Measurements from ENCODE around the gene RINL.
A peak's percentile ranks its signal among the peaks of the same experiment; 100 is the strongest.
"Not testable (repeated sequence)": the region's sequence is repeated elsewhere in the genome, so short reads cannot be mapped to it uniquely, and the experiment has no call there.

RINL gene

DNA sequence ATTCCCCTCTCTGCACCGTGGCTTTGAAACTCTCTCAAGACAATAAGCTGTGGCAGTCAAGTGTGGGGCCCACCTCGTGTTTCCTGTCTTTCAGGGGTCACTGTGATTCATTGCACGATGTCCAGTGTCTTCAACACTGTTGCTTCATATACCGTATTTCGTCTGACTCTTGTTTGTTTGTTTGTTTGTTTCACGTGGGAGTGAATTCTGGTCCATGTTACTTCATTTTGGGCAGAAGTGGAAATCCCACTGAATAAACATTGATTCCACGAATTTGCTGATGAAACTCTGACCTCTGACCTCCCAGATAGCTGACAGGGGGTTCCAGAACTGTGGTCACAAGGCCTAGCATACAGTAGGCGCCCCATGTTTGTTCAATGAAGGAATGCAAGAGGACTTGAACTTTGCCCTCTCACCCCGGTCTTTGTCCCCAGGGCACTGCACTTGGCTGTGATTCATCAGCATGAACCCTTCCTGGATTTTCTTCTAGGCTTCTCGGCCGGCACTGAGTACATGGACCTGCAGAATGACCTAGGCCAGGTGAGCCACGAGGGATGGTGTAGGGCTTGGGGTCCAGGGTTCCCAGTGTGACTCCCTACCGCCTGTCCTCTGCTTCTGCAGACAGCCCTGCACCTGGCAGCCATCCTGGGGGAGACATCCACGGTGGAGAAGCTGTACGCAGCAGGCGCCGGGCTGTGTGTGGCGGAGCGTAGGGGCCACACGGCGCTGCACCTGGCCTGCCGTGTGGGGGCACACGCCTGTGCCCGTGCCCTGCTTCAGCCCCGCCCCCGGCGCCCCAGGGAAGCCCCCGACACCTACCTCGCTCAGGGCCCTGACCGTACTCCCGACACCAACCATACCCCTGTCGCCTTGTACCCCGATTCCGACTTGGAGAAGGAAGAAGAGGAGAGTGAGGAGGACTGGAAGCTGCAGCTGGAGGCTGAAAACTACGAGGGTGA lies 26.8 kb upstream of the RINL start:
- DNase-seq = peak; percentile 27 to 52 (median 44)

DNA sequence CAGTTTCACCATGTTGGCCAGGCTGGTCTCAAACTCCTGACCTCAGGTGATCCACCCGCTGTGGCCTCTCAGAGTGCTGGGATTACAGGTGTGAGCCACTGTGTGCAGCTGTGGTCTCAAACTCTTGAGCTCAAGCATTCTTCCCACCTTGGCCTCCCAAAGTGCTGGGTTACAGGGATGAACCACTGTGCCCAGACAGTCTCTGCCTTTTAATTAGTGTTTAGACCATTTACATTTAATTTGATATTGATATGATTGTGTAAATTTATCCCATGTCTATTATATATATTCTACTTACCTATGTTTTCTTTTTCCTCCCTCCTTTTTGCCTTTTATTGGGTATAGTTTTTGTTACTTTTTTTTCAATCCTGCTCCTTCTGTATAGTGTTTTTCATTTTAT lies 23.6 kb upstream of the RINL start:
- no peak for DNase-seq

DNA sequence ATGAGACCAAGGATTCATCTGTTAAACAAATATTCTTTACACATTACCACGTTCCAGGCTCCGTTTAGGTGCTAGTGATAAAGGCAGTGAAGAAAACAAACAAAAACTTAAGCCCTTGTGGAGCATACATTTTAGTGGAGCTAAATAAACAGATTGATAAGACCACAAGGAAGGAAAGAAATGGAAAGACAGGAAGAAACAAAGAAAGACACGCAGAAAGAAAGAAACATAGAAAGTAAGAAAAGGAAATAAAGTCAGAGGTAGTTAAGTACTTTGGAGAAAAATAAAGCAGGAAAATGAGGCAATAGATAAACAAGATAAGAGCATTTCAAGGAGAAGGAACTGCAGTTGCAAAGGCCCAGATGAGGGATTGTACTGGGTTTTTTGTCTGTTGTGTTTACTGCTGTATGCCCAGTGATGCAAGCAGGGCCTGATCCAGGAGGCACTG lies 22.7 kb upstream of the RINL start:
- DNase-seq = peak in 2 of 3 donors; percentile 27 to 33

DNA sequence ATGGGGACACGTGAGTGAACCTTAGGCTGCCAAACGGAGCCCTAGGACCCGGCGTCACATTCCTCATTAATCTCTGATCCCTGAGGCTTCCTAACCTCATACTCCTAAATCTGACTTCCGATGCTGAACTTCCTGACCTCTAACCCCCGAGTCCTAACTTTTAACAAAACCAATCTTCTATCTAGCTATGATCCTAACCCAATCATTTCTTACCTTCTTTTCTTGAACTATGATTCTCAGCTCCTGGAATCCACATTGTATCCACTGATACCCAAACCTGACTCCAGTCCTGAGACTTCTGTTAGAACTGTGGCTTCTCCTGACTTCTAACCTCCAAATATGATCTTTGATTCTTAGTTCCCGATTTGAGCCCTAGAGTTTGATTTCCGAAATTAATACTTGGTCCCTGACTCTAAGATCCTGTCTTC lies 22.1 kb upstream of the RINL start:
- DNase-seq = peak in 2 of 3 donors; percentile 72 to 76

DNA sequence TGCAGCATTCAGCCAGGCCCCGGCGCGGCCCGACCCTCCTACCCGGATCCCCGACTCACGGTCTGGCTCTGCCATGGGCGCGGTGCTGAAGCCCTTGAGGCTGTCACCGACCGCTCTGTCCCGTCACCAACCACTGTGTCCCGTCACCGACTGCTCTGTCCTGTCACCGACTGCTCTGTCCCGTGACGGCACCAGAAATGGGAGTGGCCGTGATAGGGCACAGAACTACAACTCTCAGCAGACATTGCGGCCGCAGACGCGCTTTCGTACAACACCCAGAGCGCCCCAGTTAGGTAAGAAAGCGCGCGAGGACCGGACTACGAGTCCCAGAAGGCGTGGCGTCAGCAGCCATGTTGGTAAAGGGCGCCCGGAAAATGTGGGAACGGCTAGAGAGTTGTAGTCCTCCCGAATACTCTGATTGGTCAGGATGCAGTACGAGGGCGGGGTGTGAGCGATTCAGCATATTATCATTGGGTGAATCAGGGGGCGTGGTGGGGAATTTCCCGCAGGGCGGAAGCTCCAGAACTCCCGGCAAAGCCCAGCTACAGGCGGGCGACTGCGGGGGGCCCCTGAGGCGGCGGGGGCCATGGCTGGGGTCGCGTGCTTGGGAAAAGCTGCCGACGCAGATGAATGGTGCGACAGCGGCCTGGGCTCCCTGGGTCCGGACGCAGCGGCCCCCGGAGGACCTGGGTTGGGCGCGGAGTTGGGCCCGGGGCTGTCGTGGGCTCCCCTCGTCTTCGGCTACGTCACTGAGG lies 21.5 kb upstream of the RINL start, which contains the start of the genes NFKBIB and SIRT2:
Gene NFKBIB (plus strand): TSS at position 523 of the 755 bp plus-strand sequence. CDS start 64 bp downstream, at position 587.
Gene SIRT2 (minus strand): TSS at position 172 of the 755 bp plus-strand sequence. CDS start 97 bp downstream, at position 75.
- DNase-seq = peak; percentile 99 to 100 (median 100)

DNA sequence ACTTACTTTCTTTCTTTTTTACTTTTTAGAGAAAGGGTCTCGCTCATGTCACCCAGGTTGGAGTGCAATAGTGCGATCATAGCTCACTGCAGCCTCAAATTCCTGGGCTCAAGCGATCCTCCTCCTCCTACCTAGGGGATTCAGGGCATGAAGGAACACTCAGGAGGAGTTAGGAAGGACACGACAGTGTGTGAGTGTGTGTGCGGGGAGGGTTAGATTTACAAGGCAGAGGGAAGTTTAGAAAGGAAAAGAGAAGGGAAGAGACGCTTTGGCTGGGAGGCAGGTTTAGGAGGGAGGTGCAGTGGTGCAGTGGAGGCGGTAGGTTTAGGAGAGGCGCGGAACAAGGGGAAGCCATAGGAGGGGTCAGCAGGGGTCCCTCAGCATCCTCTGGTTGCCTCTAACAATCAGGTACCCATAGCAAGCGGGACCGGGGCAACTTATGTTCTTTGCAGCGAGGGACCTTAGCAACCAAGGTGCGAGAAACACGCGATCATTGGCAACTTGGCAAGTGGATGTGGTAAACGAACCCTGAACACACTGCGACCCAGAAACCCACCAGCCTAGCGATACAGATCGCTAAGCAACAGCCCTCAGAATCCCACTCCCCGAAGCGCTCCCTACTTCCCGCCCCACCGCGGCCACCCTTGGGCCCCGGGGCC lies 20.8 kb upstream of the RINL start:
- DNase-seq = peak in 2 of 3 donors; percentile 16 to 41

DNA sequence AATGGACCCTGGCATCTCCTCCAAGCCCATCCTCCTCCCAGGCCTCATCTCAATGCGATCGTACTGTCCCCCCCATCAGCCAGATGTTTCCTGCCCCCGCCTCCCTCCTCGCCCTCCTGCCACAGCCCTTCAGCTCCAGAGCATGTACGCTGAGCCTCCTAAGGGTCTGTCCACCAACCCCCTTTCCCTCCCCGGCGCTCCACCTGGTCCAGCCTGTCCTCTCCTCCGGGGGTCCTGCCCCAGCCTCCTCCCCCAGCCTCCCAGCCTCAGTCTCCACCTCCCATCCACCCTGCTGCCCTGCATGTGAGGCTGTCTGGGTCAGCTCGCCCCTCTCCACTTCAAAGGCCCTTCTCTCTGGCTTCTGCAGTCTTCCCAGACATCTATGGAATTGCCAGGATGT lies 16.9 kb upstream of the RINL start:
- no peak for DNase-seq

DNA sequence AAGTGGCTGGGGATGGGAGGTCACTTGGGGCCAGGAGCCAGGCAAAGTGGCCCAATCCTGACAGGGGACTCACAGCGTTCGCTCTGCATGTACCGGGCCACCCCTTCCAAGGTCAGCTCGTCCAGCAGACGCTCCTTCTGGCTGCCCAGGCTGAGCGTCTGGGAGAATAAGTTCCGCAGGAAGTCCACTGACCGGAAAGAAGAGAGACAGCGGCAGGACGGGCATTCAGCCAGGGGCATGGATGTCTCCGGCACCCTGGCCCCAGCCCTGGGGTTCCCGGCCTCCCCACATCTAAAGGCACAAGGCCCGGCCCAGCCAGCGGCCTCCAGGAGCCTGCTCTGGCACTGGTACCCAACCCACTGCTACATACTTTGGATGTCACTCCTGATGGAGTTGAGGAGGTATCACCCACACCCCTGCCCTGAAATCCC lies 15.3 kb upstream of the RINL start:
- no peak for DNase-seq

DNA sequence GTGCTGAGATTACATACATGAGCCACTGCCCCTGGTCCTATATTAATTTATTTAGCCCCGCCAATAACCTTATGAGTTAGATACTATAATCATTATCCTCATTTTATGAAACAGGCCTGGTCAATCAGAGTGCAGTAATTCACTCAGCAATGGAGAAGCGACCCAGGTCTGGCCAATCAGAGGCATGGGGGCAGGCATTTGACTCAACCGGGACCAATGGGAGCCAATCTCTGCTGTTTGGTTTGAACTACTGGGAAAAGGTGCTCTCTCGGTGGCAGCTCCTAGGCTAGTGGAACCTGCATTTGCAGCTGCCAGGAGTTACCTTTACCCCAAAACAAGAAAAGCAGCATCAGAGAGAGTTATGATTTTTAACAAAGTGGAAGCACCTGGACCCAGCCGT lies 14.8 kb upstream of the RINL start:
- no peak for DNase-seq

DNA sequence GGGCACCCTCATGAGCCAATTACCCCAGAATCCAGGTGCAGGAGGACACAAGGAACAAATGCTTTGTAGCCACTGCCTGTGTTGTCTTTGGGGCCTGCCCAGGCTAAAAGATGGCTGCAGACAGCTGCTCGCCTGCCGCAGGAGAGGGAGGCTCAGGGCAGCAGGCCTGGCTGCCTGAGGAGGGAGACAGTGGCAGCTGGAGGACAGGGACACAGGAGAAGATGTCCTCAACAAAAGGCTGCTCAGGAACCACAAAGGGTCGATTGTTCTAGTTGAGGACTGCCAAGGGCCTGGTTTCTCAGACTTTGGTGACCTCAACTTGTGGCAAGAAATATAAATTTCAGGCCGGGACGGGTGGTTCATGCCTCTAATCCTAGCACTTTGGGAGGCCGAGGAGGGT lies 13.7 kb upstream of the RINL start:
- DNase-seq = no peak

DNA sequence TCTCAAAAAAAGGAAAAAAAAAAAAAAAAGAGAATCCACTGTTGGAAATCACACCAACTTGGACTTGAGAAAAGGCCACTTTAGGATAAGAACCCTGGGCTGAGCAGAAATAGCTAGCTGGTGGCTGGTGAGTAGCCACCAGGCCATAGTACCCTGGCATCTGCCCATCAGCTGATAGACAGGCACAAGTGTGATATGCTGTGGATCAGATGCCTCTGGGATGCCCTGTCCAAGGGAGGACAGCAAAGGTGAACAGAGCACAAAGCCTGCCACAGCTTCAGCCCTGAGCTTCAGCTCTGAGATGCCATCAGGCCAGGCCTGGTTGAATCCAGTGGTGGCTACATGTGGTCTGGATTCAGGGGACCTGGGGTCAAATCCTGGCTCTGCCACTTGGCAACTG lies 12.6 kb upstream of the RINL start:
- no peak for DNase-seq

DNA sequence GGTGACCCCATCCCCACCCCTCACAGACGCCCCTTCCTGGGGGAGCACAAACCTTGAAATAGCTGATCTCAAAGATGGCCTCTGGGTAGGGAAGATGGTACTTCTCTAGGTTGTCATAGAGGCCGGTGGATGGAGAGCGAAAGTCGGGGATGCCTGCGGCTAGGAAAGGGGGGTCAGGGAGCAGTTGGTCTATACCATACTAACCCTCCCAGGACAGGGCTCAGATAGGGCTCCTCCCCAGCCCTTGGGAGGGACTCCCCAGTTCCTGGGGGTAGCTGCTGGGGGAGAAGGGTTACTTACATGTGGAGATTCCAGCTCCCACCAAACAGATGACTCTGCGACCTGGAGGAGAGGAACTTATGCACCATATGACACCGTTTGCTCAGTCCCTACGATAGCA lies 11.7 kb upstream of the RINL start:
- no peak for DNase-seq

DNA sequence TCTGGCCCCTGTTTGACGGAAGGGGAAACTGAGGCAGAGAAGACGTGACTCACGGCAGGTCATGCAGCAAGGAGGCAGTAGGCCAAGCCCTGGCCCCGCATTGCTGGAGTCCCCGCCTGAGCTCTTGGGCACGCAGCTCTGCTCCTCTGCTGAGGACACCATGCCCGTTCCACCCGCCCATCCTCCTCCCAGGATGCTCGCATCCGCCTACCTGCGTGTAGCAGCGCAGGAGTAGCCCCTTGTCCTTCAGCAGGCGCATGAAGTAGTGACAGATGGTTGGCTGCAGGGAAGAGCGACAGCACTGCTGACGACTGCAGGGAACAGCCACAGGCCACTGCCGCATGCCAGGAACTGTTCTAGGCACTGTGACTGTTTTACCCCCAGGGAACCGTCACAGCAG lies 10.8 kb upstream of the RINL start:
- no peak for DNase-seq

DNA sequence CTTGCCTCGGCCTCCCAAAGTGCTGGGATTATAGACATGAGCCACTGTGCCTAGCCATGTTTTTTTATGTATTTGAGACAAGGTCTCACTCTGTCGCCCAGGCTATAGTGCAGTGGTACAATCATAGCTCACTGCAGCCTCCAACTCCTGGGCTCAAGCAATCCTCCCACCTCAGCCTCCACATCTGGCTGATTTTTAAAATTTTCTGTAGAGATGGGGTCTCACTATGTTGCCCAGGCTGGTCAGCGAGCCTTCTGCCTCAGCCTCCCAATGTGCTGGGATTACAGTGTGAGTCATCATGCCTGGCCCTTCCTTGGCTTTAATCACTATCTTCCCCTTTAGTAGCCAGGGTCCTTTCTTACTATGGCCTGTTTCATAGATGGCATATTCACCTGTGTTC lies 6.6 kb upstream of the RINL start:
- DNase-seq = not testable (repeated sequence)

DNA sequence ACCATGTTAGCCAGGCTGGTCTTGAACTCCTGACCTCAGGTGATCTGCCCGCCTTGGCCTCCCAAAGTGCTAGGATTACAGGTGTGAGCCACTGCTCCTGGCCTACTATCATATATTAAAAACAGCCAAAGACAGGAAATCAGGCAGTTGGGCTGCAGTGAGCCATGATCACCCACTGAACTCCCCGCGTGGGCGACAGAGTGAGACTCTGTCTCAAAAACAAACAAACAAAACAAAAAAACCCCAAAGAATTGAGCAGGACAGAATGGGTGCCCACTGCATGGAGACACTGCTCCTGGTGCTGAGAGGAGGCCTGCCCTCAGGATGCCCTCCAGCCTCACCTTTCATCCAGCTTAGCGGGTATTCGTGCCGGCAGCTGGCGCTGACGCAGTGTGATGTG lies 5.2 kb upstream of the RINL start:
- no peak for DNase-seq

DNA sequence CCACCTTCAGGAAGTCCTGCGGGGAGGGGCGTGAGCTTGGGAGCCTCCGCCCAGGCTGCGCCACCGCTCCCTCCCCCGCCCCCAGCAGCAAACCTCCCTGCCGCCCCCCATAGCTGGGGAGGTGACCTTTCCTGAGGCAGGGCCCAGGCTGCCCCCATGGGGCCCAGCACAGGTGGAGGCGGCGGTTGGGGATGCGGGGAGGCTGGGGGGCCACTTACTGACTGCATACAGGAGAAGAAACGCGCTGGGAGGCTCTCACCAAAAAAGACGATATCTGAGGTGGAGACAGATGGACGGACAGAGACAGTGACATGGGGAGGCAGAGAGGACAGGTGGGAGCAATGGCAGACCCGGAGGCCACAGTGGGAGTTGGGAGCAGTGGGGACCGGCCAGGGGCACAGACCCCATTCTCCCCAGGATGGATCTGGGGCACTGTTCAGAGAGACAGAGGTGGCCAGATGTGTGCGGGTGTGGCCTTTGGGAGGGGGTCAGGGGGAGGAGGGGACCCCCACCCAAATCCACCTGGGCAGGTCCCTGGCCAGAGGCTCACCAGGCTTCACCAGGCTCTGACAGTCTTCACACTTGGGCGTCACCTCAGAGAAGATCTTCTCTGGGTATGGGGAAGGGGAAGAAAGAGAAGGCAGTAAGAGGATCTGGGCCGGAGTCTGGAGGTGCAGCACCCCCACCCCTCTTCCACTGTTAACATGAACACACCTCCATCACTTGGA lies 3.0 kb upstream of the RINL start:
- no peak for DNase-seq

DNA sequence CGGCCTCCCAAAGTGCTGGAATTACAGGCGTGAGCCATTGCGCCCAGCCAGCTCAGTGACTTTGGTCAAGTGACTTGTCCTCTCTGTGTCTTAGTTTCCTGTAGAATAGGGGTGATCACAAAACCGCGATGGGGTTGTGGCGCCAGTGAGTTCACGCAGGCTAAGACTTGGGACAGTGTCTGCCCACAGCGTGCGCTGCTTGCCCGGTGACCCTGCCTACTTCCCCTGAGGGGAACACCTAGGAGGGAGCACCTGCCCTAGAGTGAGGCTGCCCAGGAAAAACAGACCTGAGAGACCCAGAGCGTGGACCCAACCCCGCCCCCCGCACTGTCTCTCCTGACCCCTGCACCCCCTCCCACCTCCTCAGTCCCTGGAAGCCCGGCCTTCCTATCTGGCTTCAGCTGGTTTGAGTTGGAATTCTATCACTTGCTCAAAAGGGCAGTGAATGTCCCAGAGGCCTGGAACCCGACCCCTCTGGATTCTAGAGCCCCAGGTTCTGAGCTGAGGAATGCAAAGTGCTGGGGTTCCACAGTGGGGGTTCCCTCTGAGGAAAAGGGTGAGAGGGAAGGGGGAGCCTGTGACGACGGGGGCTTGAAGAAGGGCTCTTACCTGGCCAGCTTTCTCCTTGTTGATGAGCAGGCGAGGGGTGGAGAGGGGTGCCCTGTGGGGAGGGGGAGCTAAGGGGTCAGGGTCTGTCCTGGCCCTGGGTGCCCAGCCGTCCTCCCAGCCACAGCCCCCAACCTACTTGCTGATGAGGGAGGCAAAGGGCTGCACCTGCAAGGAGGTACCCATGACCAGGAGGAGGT lies 2.2 kb upstream of the RINL start:
- DNase-seq = no peak

DNA sequence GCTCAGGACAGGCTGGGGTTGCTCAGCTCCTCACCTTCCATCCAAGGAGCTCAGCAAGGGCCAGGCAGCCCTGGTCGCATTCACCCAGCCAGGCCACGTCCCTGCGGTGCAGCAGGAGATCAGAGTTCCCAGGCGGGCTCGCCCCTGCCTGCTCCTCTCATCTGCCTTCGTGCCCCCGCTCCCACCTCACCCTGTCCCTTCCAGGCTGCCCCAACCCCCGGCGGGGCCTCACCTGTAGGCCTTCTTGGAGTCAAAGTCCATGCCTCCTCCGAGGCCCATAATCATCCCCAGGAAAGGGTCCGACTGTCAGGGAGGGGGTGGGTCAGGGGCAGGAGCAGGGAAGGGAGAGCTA lies 1.3 kb upstream of the RINL start:
- DNase-seq = no peak

DNA sequence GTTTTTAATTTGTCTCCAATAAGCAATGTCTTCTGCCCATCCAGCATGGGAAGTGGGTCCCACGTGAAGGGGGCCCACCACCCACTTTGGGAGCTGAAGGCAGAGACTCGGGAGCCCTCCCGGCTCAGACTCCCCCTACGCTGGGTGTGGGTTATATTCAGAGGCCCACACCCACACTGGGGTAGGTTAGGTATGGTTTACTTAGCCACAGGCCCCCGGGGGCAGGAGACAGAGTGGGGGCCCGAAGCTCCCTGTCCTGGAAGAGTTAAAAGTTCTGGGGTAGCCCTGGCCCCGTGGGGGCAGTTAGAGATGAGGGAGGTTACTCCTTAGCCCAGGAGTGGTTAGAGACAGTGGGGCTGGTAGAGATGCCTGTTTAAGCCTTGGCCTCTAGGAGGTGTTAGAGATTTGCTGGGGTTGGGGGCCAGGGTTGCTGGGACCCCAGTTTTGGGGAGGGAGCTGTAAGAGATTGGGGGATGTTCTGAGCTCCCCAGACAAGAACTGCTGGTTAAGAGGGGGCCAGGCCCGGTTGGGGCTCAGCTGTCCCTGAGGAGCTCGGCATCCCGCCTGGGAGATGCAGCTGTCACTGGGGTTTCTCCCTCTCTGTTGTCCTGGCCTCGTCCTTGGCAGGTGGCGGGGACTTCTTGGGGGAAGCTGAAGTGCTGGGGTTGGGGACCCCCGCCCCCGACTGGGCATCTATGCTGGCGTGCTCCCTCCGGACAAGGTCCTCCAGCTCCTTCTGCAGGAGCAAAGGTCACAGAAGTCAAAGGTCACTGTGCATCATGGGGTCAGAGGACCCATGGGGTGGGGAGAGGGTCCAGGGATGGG lies 712 bp upstream of the RINL start:
- DNase-seq = no peak

DNA sequence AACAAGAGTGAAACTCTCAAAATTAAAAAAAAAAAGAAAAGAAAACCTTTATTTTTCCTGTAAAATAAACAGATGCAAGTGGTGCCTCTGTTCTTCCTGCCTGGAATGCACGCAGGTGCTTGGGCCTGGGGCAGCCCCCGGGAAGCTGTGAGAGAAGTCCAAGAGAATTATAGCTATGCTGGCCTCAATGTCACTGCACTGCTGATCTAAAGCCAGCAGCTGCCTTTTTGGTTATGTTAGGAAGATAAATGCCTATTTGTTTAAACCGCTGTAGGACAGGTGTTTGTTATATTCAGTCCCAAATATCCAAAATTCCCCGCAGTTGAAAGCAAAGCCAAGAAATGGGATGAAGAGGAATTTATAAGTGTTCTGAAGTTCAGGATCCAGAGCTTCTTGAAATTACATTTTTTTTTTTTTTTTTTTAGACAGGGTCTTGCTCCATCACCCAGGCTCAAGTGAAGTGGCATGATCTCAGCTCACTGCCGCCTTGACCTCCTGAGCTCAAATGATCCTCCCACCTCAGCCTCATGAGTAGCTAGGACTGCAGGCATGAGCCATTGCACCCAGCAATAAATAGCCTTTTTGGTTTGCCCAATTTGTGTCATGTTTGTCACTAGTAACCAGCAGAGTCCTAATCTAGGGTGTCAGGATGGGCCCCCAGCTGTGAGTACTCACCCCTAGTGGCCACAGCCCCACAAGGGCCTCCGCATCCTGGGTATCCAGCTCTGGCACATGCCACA lies 2.2 kb downstream of the RINL start:
- peak in 1 of 3 donors; percentile 15 for DNase-seq
